GM21723 (cell line): Measurements from ENCODE around the gene SND1.

Experiments
- ATAC-seq: cut with Tn5 transposase; IDR thresholded peaks from one replicate; pipeline ENCODE4 v1.9.1; 2021; ENCODE audit warnings: mild to moderate bottlenecking, moderate library complexity; ENCODE audit not compliant: unreplicated experiment

The SND1 gene

DNA sequence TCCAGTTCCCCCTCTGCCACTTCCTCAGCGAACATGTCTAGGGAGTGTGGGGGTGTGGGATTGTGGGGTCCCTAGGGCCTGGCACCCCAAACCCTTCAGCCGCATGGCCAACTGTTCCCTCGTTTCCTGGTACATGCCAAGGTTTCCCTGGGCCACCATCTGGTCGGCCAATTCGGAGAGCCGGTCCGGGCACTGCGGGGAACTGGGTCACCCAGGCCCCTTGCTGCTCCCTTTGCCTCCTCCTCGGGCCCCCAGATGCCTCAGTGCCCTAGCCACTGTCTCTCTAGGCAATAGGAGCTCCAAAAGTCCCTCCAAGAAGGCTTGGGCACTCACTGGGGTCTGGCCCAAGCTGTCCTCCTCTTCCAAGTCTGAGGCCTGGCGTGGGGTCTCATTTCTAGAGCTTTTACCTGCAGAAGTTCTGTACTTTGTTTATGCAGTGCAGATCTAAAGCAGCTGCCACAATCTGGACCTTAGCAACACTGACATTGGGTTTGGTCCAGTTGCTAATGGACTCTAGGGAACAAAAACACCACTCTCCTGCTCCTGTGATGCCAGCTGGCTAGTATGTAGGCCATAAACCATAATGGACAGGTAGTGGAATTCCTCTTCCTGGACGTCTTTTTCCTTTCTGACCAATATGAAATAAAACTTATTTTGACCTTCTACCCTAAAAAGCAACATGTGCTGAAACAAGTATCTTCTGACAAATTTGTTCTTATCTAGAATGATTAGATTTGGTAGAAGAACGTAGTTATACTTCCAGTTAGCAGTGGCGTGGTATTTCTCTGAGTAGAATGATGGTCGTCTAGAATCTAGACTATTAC lies 206.3 kb downstream of the SND1 start:
- no peak for ATAC-seq

DNA sequence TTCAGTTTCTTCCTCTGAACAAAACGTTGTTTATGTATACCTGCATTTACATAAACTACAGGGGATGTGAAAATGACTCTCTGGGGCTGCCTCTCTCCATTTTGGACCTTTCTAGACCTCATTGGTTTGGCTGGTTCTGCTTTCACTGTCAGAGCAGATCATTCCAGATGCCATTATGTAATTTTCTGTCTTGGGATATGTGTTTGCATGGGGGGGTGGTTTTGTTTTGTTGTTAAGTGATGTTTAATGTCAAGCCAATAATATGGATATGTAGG lies 206.9 kb downstream of the SND1 start:
- ATAC-seq = no peak

DNA sequence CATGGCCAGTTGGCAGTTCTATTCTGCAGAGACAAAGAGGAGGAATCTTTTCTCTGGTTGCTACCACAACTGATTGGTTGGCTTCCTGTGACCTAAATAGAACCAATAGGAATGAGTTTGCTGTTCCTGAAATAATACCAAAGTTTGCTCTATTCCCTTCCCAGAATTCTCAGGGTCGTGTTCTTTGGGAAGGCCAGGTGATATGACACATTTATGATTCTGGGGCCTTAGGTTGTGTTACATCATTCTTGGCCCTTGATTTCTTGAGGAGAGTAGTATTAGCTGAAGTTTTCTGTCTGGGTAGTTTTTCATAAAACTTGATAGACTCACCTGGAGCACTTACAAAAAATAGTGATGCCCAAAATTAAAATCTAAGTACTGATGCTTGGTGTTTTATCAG lies 207.3 kb downstream of the SND1 start:
- no peak for ATAC-seq

DNA sequence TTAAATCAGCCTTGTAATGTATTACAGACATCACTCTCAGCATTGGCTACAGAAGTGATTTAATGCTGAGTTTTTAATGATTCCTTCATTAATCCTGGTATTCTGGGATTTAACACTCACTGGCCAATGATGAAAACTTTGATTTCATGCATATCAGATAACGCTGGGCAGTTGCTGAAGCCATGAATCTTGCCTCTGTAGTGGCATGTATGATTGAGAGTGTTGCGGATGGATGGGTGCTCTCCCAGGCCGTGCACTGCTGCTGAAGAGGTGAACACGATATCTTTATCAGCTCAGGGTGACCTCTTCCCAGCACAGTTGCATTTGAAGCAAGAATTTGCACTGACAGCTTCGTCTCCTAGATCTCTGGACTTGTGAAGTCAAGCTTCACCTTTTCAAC lies 210.5 kb downstream of the SND1 start:
- no peak for ATAC-seq

DNA sequence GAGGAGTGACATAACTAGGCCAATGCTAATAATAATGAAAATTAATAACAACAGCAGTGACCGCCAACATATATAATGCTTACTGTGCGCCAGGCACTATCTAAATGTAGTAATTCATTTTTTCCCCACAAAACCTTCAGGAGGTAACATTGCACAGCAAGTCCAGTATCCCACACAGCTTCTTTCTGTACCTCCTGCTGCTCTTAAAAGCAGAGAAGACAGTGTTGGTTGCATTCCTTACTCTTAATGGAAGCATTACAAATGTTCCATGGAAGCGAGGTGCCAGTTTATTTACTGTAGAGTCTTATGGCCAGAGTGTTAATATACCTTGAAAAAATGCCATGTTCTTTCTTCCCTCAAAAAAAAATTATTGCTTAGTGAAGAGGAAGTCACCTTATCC lies 211.1 kb downstream of the SND1 start:
- no peak for ATAC-seq

DNA sequence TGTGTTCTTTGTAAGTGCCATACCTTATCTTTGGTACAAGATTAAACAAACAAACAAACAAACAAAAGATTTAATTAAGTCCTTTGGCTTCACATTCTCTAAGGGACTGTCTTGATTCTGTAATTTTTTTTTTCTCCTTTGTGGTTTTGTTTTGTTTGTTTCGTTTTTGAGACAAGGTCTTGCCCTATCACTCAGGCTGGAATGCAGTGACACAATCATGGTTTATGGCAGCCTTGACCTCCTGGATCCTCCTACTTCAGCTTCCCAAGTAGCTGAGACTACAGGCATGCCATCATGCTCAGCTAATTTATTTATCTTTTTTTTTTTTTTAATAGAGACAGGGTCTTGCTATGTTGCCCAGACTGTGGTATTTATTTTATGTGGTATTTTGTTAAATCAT lies 213.5 kb downstream of the SND1 start:
- no peak for ATAC-seq

DNA sequence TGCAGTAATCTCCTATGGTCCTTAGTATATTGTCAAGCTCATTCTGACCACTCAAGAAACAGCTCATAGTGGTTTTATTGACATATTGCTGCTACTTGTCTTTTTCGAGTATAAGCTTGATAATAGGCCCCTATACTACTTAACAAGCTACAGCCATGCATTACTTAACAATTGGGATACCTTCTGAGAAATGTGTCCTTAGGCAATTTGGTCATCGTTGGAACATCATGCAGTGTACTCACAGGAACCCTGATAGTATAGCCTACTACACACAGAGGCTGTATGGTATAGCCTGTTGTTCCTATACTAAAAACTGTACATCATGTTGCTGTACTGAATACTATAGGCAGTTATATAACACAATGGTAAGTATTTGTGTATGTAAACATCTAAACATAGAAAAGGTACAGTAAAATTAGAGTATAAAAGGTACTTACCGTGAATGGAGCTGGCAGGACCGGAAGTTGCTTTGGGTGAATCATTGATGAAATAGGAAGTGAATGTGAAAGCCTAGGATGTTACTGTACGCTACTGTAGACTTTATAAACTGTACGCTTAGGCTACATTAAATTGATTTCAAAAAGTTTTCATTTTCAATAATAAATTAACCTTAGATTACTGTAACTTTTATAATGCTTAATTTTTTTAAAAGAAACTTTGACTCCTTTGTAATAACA lies 218.4 kb downstream of the SND1 start:
- peak; percentile 72 for ATAC-seq

DNA sequence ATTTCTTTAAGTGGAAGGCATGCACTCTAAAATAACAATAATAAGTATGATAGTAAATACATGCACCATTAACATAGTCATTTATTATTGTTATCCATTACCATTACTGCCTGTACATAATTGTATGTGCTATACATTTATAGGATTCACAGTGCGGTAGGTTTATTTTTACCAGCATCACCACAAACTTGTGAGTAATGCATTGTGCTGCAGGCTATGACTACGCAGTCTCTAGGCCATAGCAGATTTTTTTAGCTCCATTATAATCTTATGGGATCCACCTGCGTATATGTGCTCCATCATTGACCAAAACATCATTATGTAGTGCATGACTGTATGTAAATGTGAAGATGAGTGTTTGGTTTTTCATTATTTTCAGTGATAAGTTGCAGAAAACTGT lies 219.2 kb downstream of the SND1 start:
- no peak for ATAC-seq

DNA sequence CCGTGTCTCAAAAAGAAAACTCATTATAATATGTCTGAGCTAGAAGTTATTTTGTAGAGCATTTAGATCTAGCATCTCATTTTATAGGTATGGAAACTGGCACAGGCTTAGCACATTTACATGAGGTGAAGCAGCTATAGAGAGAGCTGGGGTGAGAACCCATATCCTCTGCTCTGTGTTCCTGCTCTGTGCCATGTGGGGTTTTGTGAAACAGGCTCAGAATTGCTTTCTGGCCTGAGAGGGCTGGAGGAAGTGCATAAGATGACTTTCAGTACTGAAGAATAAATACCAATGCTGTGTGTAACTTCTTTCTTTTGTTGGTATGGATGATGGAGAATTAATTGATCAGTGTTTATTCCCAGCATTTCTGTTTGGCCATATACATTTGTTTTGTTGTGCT lies 220.1 kb downstream of the SND1 start:
- peak; percentile 55 for ATAC-seq

DNA sequence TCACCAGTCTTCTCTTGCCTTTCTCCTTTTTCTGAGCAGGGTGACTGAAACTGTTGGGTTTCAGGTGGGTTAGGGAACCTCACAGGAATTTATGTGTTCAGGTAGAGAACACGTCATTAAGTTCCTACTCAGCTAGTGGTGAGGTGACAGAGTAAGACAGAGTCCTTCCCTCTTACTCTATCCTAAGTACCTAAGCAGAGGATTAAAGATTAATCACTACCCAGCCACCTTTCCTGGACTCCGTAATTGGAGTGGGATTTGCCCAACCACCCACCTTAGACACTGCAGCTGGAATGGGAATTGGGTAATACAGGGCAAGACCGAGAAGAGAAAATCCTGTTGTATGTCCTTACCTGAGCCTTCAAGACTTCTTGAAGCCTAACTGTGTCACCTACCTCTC lies 221.2 kb downstream of the SND1 start:
- ATAC-seq = no peak

DNA sequence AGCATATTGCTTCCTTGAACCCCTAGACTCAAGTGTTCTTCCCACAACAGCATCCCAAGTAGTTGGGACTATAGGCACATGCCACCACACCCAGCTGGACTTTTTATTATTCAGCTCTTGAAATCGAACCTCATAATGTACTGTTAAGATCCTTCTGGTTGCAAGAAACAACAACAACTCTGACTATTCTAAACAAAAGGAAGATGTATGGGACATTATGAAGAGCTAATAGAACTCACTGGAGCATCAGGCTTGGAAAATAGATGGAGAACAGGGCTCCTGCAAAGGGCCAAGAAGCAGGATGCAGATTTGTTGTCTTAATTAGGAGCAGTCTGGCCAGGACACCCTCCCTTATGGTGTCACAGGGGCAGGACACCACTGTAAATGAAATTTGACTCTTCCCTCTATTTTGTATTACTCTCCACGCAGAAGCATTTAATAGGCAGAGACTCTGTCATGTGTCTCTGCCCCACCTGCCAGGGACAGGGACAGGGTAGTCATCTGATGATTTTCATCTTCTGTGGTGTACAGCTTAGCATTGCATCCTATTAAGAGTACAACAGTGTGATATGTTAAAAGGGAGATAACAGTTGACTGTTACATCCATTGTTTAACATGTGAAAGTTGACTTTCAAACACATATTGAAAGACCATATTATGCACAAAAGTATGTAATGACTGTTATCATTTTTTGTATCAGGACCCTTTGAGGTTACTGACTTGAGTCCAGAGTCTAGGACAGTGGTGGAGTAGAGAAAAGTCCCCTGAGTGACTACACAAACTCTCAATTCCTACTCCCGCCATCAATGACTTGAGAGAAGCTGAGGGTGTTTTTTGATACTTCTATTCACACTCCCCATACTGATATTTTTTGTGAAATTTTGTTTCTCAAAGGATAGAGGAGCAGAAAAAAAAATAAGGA lies 222.0 kb downstream of the SND1 start:
- ATAC-seq = no peak

DNA sequence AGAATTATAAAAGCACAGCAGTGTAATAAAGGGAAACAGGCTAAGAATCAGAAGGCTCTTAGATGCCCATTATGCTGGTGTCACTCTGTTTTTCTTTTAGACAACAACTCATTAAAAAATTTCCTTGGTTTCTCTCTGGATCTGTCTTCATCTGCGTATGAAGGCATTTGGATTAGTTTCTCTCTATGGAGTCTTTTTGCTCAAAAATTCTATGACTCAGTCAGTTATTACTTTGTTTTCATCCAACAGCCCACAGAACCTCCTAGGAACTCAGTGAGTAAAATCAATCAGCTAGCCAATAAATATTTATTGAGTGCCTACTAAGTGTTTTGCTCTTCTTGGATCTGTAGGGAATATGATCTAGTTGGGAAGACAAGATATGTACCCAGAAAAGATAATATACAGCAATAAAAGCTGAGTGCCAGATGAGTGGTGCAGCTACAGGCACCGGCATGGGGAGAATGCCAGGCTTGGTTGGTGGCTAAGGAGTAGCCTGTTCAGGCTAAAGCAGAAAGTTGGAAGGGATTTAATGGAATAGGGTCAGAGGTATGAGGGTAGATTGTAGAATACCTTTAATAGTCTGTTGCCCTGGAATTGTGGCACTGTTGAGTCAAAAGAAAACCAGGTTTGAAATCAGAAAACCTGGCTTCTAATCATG lies 223.1 kb downstream of the SND1 start:
- ATAC-seq = no peak

DNA sequence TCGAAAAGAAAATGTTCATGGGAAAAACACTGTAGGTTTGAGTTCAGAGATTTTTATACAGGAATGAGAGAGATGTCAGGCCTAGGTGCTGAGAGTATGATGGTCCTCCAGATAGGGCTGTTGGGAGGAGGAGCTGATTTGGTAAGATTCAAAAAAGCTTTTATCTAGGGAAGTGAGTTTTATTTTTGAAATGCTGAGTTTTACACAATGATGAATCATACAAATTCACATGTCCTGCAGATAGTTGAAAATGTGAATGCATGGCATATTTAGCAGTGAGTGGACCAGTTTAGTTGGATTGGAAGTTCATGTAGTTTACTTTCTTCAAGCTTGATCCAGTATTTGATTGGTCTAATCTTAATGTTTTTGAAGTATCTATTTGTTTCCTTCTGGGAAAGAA lies 224.4 kb downstream of the SND1 start:
- no peak for ATAC-seq

DNA sequence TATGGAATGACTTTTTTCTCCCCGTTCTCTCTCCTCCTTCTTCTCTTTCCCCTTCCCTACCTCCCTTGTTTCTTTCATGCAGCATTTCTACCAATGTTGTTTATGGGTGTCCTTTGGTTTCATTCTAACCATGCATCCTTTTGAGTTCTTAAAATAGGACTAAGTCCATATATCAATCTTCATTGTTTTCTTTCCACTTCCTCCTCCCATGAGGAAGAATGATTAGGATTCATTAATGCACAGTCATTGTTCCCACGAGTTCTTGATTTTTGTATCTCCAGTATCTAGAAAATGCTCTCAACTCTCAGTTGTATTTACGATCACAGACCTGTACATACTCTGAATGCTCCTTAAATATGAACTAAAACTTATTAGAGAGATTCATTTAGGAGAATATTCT lies 226.0 kb downstream of the SND1 start:
- ATAC-seq = no peak

DNA sequence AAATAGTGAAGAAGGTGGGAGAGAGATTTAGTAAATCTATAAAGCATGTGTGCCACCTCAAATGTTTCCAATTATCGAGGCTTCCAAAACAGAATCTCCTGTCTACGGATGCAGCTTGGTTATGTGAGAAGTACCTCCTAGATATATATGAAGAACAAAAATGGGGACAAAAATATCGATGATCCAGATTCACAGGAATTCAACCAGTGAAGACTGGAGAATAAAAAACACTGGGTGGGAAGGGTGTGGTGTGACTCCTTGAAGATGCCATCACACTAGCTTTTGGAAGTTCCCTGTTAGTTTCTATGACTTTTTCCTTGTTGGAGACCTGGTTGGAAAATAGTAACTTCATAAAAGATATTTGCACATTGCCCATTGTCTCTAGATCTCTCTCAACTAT lies 226.8 kb downstream of the SND1 start:
- ATAC-seq = no peak

DNA sequence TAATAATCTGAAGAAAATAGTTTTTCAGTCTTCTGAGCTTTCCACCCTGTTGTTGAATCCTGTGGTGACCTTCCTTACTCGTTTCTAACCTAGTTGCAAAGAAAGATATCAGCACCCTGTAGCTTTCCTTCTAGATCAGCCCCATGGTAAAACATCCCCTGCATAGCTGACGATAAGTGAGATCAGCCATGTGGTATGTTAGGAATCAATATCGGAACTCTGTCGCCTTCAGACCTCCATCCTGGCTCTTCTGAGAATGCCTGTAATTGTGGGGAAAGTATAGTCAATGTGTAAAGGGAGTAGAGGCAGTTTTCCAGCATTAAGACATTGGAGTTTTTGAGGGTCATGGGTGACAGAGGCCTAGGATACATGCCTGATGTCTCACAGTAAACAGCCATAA lies 227.4 kb downstream of the SND1 start:
- no peak for ATAC-seq

DNA sequence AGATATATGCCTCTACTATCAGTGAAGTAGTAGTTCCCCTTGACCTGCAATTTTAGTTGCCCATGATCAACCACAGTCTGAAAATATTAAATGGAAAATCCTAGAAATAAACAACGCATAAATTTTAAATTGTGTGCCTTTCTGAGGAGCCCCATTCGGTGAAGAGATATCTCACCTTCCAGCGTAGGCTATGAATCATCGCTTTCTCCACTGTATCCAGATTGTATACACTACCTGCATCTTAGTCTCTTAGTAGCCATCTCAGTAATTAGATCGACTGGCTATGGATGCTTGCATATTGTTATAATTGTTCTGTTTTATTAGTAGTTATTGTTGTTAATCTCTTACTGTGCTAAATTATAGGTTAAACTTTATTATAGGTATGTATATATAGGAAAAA lies 227.9 kb downstream of the SND1 start:
- no peak for ATAC-seq

DNA sequence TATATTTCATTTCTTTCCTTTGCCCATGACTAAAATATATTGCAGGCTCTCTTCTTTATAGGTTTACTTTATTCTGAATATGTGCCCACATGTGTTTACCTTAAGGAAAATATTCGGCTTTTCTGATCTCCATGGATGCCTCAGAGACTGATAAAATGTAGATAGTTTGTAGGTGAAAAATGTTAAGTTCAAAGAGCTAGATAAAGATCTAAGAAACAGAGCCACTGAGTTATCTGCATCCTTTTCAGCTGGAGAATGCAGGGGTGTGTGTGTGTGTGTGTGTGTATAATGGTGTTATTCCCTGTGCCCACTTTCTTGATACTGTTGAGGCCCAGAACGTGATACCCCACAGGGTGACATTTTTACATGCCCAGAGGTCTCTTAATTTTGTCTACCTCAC lies 228.5 kb downstream of the SND1 start:
- ATAC-seq = no peak

DNA sequence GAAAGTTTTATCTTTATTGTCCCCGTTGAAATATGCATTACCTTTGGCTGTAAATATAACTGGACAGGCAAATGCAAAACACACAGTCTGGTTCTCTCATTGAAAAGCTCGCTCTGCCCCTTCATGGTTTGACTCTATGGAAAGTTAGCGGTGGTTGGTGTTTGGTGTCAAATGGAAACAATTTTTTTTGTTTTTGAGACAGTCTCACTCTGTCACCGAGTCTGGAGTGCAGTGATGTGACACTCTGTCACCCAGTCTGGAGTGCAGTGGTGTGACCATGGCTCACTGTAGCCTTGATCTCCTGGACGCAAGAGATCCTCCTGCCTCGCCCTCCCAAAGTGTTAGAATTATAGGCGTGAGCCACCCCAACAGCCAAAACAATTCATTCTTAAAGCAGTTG lies 229.6 kb downstream of the SND1 start:
- no peak for ATAC-seq

DNA sequence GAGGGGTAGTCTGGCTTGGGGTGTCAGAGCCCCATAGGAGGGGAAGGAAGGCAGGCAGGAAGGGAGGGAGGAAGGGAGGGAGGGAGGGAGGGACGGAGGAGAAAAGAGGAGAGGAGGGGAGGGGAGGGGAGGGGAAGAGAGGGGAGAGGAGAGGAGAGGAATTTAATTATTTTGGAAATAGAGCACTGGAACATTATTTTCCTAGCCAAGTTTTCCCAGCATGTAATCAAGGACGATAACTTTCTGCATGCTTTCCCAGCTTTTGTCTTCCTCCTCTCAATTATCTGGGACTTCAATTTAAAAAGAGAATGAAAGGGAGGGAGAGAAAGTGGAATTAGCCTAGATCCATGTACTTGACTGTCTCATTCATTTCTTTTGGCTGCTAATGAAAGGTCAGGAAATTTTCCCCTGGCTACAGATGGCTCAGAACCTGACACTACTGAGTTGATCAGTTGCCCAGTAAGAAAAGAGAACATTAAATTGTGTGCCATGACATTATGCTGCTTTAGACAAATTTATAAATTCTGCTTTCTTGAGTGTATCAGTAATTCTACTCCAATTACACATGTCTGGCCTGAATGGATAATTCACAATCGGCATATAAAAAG lies 230.4 kb downstream of the SND1 start:
- no peak for ATAC-seq

DNA sequence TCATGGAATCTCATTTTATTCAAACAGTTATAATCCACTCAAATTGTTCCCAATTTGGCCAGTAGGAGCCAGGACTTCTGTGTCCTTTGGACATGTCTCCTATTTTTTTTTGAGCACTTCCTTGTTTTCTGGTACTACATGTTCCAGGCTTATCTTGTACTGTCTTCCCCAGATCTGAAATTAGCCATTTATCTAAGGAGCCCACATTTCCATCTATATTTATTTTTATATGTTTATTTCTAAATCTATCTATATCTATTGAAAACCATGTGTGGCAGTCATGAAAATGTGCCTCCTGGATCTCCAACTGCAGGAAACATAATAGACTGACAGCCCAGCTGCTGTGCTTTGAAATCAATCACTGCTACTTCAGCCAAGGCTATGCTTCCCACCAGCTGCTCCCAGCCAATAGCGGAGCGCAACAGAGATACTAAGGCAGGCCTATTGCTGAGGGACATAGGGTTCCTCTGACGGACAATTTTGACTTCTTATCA lies 232.1 kb downstream of the SND1 start:
- ATAC-seq = no peak
